GM18519 (cell line): Measurements from ENCODE around the gene CERS6.

ENCODE experiments used
- ATAC-seq: cut with Tn5 transposase; IDR thresholded peaks from one replicate; pipeline ENCODE4 v1.9.1; 2021; ENCODE audit warnings: mild to moderate bottlenecking, moderate library complexity; ENCODE audit not compliant: unreplicated experiment, low FRiP score

CERS6 gene

GRCh38 chr2:168717790-168718502 lies 261.9 kb downstream of the CERS6 start:
- ATAC-seq = no peak

- ATAC-seq = no peak
Observed at GRCh38 chr2:168718622-168719021, 262.6 kb downstream of the CERS6 start.

GRCh38 chr2:168719446-168719845 lies 263.4 kb downstream of the CERS6 start:
- no peak for ATAC-seq

GRCh38 chr2:168722592-168722991 lies 266.5 kb downstream of the CERS6 start:
- ATAC-seq = no peak

- no peak for ATAC-seq
Observed at GRCh38 chr2:168723275-168723899, 267.3 kb downstream of the CERS6 start.

- ATAC-seq = peak; percentile 60
Observed at GRCh38 chr2:168726375-168726774, 270.3 kb downstream of the CERS6 start.

GRCh38 chr2:168727904-168728470 lies 271.9 kb downstream of the CERS6 start:
- no peak for ATAC-seq

- ATAC-seq = no peak
Observed at GRCh38 chr2:168729455-168729854, 273.4 kb downstream of the CERS6 start.

- ATAC-seq = no peak
Observed at GRCh38 chr2:168730344-168730743, 274.3 kb downstream of the CERS6 start.

GRCh38 chr2:168731002-168731401 lies 274.9 kb downstream of the CERS6 start:
- no peak for ATAC-seq

GRCh38 chr2:168731616-168732015 lies 275.5 kb downstream of the CERS6 start:
- ATAC-seq = no peak

- ATAC-seq = no peak
Observed at GRCh38 chr2:168732100-168732499, 276.0 kb downstream of the CERS6 start.

- ATAC-seq = no peak
Observed at GRCh38 chr2:168732506-168732905, 276.4 kb downstream of the CERS6 start.

- no peak for ATAC-seq
Observed at GRCh38 chr2:168734199-168734760, 278.2 kb downstream of the CERS6 start.

- no peak for ATAC-seq
Observed at GRCh38 chr2:168736649-168737445, 280.8 kb downstream of the CERS6 start.

GRCh38 chr2:168738062-168738461 lies 282.0 kb downstream of the CERS6 start:
- ATAC-seq = no peak

GRCh38 chr2:168740360-168740759 lies 284.3 kb downstream of the CERS6 start:
- no peak for ATAC-seq

- no peak for ATAC-seq
Observed at GRCh38 chr2:168740788-168741187, 284.7 kb downstream of the CERS6 start.

- ATAC-seq = no peak
Observed at GRCh38 chr2:168742258-168742932, 286.3 kb downstream of the CERS6 start.

GRCh38 chr2:168744844-168745243 lies 288.8 kb downstream of the CERS6 start:
- no peak for ATAC-seq
